ENCODE results near the gene TAL2.

TAL2 gene

DNA sequence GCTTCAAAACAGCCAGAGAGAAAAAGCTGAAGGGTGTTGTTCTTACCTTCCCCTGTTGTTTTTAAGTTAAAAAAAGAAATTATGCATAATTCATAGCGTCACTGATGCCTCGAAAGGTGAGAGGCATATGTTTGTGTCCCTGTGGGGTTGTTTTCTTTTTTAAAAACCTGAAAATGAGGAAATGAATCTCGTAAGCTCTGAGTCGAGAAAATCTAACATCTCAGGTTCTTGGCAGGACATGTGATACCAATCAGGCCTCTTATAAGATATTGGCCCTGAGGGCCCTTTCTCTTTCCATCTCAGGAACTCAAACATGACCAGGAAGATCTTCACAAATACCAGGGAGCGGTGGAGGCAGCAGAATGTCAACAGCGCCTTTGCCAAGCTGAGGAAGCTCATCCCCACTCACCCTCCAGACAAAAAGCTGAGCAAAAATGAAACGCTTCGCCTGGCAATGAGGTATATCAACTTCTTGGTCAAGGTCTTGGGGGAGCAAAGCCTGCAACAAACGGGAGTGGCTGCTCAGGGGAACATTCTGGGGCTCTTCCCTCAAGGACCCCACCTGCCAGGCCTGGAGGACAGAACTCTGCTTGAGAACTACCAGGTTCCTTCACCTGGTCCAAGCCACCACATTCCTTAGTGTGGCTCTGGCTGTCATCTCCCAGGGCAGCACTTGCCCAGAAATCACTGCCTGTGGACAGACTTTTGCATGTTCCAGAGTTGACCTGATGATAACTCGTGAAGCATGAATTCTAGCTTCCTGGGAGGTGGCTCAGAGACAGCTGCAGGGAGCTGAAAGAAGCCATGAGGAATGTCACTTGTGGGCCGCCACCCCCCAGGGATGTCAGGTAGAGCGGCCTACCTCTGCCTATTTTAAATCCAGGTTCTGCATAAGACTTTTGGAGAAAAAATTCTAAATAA, at the start of gene TAL2:
Gene TAL2 (plus strand): TSS at position 274 of the 921 bp plus-strand sequence. CDS start 40 bp downstream, at position 314.
- DNase-seq = no peak

DNA sequence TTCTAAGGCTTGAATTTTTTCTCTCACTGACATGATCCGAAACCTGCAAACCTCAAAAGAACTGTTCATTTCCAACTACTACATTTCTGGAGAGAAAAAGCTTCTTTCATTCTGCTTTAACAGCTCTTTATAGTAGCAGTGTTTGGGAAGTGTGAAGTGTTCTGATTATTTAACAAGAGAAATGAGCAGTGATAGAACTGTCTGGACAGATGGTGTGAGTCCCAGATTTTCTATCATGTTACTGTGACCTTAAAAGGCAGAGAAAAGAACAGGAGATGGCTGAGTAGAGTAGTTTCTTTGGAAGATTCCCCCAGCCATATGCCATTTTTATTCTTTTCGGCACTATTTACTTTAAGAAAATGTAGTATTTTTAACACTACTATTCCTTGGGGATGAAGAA, 41.3 kb upstream of the TAL2 start:
- DNase-seq = no peak

- DNase-seq = no peak
Observed at GRCh38 chr9:105625088-105625487, 37.2 kb upstream of the TAL2 start.

- DNase-seq = no peak
Observed at GRCh38 chr9:105632807-105633206, 29.4 kb upstream of the TAL2 start.

GRCh38 chr9:105633411-105633810, 28.8 kb upstream of the TAL2 start:
- DNase-seq = no peak

- DNase-seq = no peak
Observed at GRCh38 chr9:105636331-105636730, 25.9 kb upstream of the TAL2 start.

GRCh38 chr9:105637787-105638395, 24.4 kb upstream of the TAL2 start:
- no peak for DNase-seq

DNA sequence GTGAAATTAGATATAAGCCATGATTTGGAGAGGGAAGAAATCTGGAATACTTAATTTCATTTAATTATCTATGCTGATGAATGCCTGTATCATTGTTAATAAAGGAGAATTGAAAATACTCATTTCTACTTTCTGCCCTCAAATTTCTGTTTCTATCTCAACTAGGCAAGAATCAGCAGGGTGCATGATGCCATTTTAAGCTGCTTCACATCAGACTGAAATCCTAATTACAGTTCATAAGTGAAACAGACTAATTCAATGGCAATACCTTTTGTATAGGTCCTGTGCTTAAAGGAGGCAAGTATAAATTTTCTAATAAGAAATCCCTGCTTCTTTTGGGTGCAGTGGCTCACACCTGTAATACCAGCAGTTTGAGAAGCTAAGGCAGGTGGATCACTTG, 22.3 kb upstream of the TAL2 start:
- DNase-seq = no peak

GRCh38 chr9:105643795-105644194, 18.5 kb upstream of the TAL2 start:
- no peak for DNase-seq

- DNase-seq = no peak
Observed at GRCh38 chr9:105646879-105647594, 15.2 kb upstream of the TAL2 start.

GRCh38 chr9:105647595-105648349, 14.5 kb upstream of the TAL2 start:
- DNase-seq = no peak

DNA sequence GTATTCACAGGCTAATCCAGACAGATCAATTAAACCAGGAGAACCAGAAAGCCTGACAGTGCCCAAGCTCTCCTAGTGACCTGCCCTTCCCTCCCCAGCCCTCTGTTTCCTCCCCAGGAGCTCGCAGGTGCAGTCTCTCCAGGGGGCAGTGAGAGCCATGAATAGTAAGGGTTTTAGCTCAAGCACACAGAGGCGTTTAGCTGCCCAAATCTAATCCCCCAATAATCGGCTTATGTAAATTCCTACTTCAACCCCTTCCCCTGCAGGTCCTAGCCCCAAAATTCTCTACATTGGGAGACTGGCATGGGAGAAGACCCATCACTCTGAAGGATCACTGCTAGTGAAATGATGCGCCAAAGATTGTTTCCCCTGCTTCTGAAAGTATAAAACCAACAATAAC, 10.5 kb upstream of the TAL2 start:
- DNase-seq = no peak

- DNase-seq = no peak
Observed at GRCh38 chr9:105656131-105656921, 5.9 kb upstream of the TAL2 start.

DNA sequence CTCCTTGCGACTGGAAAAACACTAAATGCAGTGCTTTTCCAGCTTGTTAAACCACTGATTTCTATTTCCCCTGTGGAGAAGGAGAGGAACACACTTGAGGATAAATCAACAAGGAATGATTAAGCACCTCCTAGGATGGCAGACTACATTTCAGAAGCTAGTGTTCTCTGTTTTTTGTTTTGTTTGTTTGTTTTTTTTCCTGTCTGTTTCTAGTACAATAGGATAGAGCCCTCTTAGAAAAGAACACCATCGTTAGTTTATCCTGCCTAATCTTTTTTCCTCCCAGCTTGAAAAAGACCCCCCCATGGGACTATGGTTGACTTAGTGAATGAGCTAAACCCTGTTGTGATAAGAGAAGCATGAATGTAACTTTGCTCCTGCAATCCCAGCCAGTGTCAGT, 3.9 kb upstream of the TAL2 start:
- DNase-seq = no peak

DNA sequence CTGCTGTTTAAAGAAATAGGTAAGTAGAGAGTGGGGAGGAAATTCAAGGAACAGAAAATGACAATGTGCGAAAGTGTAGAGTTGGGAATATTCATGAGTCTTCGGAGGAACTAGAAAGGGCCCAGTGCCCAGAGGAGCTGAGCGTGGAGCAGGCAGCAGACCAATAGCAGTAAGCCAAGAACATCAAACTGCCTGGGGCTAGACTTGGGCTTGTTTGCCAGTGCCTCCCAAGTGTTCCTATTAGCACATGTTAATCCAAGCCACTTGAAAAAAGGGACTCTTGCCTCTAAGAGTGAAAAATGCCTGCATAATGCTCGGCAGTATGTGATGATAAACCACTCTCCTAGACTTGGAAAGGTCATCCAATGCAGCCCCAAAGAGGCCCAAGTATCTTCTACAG, 1.2 kb upstream of the TAL2 start:
- no peak for DNase-seq

DNA sequence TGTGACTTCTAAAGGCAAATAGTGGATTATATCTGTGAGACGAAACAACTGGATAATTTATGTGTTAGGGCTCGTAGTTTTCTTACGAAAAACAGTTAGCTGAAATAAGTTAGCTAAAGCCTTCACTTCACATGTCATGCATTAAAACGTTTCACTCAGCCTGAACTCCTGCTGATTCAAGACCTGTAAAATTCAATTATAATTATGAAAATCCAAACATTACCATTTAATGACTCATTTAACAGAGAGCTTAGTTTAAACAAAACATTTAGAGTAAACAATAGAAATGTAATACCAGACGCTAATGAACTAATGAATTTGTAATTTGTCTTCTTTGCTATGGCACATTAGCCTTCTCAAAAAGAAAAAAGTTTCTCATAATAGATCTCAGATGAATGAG, 1.7 kb downstream of the TAL2 start:
- DNase-seq = no peak

DNA sequence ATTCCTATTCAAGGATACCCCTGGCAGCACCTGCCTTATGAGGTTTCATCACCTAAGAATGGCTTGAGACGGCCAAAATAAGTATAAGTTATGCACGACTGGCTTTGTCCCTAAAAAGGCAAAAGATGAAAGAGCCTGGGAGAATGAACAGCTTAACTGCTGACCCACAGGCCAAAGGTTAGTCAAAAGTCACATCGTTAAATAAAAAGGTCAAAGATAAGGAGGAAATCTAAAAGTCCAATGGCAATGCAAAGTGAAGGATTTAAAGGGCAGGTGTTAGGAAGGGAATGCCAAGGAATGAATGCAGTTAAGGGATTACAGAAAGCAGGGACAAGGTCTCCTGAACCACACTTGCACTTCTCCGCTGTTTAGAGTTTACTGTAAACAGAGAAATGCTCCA, 5.6 kb downstream of the TAL2 start:
- no peak for DNase-seq

GRCh38 chr9:105670315-105670714, 8.1 kb downstream of the TAL2 start:
- DNase-seq = no peak

DNA sequence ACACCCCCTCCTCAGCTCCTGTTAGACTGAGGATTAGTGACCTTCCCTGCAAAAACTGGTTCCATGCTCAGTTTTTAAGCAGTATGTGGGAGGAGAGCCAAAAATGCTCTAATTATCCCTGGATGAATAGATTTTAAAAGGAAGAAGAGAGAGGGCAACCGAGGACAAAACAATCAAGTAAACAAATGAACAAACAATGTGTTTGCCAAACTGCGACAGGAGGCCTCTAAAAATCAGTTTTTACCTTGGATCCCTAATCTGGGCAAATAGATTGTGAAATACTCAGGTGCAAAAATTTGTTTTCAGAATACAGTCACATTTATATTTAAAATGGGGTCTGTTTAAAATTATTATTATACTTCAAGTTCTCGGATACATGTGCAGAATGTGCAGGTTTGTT, 8.5 kb downstream of the TAL2 start:
- no peak for DNase-seq

- no peak for DNase-seq
Observed at GRCh38 chr9:105672711-105673234, 10.5 kb downstream of the TAL2 start.

DNA sequence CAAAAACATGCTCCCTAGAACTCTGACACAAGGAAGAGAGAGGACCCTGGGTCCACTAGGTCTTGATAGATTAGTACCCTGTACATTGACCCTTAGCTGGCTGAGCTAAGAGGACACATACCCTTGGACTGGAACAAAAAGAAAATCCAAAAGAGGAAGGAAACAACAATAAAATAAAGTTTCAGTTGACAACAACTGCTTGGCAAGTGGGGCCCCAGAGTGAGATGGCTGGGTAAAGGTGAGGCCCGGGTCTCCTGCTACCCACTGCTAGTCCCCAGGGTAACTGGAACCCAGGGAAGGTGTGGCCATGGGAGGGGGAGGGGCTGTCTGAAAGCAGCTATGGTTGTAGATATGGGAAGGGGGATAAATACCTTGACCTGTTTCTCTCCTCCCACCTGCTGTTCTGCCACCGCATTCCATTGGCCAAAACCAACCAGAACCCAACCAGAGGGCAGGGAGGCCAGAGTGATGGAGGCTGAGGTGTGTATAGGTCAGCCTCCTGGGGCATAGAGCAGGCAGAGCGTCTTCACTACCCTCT, 11.7 kb downstream of the TAL2 start:
- no peak for DNase-seq
